Measurements from ENCODE around the gene EDRF1.

Gene EDRF1

DNA sequence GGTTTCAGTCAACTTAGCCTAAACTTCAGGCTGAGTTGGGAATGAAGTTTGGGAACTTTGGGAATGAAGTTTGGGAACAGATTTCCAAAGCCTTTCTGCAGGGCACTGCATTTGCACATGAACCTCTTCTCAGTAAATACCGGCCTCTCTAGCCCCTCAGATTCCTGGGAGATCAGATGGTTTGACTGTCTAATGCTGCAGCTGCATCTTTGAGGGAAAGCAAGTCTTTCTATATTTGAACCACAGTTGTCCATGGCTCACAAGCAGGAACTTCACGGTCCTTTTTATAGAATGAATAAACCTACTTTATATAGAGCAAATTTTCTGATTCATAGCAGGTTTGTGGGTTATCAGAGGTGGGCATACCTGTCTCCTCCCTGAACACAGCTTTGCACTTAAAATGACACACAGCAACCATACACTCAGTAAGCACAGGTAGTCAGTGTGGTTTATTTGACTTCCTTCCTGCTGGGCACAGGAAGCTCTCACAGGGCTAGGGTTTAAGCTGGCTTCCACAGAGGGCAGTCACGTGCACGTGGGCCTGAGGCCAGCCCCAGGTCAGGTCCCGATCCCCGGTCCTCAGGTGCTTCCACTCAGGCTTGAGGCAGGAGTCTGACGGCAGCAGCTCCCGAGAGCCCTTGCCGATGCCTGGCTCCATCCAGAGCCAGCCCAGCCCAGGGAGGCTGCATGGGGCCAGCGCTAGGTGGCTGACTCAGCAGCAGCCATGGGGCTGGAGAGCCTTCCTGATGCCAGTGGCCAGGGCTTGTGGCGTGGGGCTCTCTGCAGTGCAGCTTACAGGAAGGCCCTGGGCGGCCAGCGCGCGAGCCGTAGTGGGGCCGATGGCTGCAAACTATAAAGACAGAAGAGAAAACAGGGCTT lies 68.9 kb downstream of the EDRF1 start:
- DNase-seq (ENCODE audit: low read depth) = no peak
- H3K4me3 ChIP-seq (ENCODE audit: low read depth, low read length) = no peak overlapping the region
- TF ChIP-seq CTCF (IDR thresholded peaks at IDR 0.05; ENCODE audit: control insufficient read depth, extremely low read depth, insufficient read depth) = no peak

GRCh38 chr10:125792342-125793300 lies 73.1 kb downstream of the EDRF1 start:
- no peak for DNase-seq (ENCODE audit: low read depth)
- TF ChIP-seq CTCF (IDR thresholded peaks at IDR 0.05; ENCODE audit: control insufficient read depth, extremely low read depth, insufficient read depth) = no peak
- no peak overlapping the region for H3K4me3 ChIP-seq (ENCODE audit: low read depth, low read length)

DNA sequence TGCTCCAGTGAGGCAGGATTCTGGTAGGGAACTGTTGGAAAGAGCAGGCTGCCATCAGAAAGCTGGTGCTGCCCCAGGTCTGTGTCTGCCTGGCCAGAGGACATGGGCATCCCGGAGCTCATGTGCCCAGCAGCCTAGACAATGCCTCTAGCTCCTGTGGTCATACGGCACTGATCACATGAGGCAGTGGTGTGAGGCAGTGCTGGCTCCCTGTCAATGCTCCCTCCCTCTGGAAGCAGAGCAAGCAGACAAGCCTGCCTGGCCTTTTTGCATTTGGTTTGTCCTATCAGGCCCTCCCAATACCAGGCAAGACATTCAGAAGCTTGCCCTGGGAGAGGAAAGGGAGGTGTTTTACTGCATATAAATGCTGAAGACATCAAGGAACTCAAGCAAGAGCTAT lies 75.6 kb downstream of the EDRF1 start:
- H3K4me3 ChIP-seq (ENCODE audit: low read depth, low read length) = no peak overlapping the region
- DNase-seq (ENCODE audit: low read depth) = no peak
- TF ChIP-seq CTCF (IDR thresholded peaks at IDR 0.05; ENCODE audit: control insufficient read depth, extremely low read depth, insufficient read depth) = no peak

- no peak for TF ChIP-seq CTCF (IDR thresholded peaks at IDR 0.05; ENCODE audit: control insufficient read depth, extremely low read depth, insufficient read depth)
- DNase-seq (ENCODE audit: low read depth) = no peak
- H3K4me3 ChIP-seq (ENCODE audit: low read depth, low read length) = no peak overlapping the region
These were observed 76.2 kb downstream of the EDRF1 start for GRCh38 chr10:125795637-125796190.

GRCh38 chr10:125797424-125797823 lies 77.9 kb downstream of the EDRF1 start:
- H3K4me3 ChIP-seq (ENCODE audit: low read depth, low read length) = no peak overlapping the region

More at GRCh38 chr10:125797424-125797823, 77.9 kb downstream of the EDRF1 start:
- no peak for TF ChIP-seq CTCF (IDR thresholded peaks at IDR 0.05; ENCODE audit: control insufficient read depth, extremely low read depth, insufficient read depth)
- no peak for DNase-seq (ENCODE audit: low read depth)
